ENCODE measurements around the gene ACKR3. TPM values are rescaled to one million over a fixed set of nuclear protein-coding genes. Genes with fewer than 3 reads are reported as not detected.

ACKR3 gene
- total RNA-seq, 1 experiment from 2014 or later: not detected

DNA sequence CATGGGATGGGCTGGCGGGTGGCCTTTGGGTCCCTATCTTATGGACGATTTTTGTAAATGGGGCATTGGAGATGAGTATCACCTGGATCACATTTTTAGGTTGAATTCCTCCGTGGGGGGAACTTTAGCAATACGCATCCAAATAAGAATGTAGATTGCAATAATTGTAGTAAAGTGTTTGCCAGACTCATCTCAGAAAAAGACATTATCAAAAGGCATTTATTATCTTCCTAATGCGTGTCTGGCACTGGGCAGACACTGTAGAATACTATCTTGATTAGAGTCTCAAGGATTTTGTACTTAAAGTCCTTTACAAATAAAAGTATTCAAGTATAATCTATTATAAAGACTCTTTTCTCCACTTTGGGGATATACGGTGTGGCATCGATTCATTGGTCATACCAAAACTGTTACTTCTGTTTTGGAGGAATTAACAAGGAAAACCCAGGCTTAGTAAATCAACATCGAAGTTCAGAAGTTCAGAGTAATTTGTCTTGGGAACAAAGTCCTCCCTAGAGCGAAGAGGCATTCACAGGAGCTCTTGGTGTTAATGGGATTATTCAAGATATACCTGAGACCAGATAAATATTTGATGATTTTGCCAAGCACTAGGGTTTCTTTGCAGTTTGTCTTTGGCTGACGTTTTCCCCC is 578 bp upstream of the ACKR3 start:
- TF ChIP-seq CTCF (IDR thresholded peaks at IDR 0.05): no peak
- TF ChIP-seq SIN3A (IDR thresholded peaks at IDR 0.05; ENCODE audit: borderline replicate concordance, insufficient read depth, low read depth, low read length): no peak
- no peak for TF ChIP-seq REST (IDR thresholded peaks at IDR 0.05; ENCODE audit: insufficient read depth in 1 of 2, low read depth in 2 of 2, low read length in 1 of 2)
- TF ChIP-seq TCF7L2 (IDR thresholded peaks at IDR 0.05; ENCODE audit: low read depth, low read length): no peak
- TF ChIP-seq POLR2AphosphoS5 (IDR thresholded peaks at IDR 0.05; ENCODE audit: low read depth, low read length): no peak
- in situ Hi-C loops (cut with HindIII; ENCODE audit: low pct_unique_long_range_greater_than_20kb, low sequenced_read_pairs): no loop called here
- Histone ChIP-seq H3K36me3 (ENCODE audit: control insufficient read depth, insufficient read depth, low read length) (no peaks in the 10 kb centered on the region), H3K9me3 (ENCODE audit: control insufficient read depth, insufficient read depth, low read depth, low read length) (no peaks in the 10 kb centered on the region), H3K4me3 (ENCODE audit: low read depth in 2 of 2, low read length in 2 of 2) (no peak overlapping the region), H3K27me3 (ENCODE audit: control insufficient read depth, insufficient read depth, low read length) (peaks cover 45% of the 10 kb centered on the region), H3K4me1 (ENCODE audit: control insufficient read depth, insufficient read depth, low read length) (peaks cover 9% of the 10 kb centered on the region), H3K27ac (ENCODE audit: low read length) (no peak overlapping the region)
- CTCF ChIA-PET: interaction anchor here (0.6 to 0.7 kb wide), 2 partner anchors 356 to 427 kb away, joined by 3 read pairs; no protein-coding TSS in a partner anchor
- no peak for DNase-seq (ENCODE audit: low read depth, low spot score)
- POLR2A ChIA-PET: no interaction called here
- BruUV-seq (replicated peaks): no TSS peak
- ATAC-seq: no peak
- intact Hi-C loops (cut with micrococcal nuclease; ENCODE audit: unreplicated experiment): loop anchor here (2.0 to 5.0 kb wide), 2 partner anchors 56 to 217 kb away; no protein-coding TSS in a partner anchor

DNA sequence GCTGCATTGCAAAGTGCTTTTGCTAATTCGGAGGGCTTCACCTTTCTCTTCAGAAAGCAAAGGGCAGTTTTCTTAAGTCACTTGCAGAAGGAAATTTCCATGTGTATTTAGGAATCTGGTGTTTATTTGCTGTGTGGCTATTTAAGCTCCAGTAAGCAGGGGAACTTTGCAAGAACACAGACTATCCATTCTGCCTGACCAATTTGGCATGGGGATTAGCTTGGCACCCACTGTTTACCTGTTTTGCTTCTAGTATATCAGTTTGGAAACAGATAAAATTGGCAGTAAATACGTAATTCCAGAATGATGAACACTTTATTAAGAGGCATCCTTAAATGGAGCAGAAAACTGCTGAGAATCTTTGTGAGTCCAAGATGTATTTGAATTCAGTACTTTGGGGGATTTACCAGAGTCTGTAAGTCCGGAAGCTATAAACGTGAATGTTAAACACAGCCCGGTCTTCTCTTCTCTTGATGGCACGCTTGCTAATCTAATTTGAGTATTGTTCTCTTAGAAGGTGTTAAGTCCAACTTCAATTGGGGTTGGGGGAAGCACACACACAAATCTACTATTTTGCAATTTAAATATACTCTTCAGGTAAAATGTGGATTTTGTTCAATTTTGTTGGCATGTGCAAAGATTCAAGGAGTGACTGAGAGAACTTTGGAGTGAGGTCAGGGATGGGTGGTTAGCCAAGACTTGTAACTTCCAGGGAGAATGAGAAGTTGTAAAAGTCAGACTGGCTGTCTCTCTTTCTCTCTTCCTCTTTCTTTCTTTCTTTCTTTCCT is 650 bp downstream of the ACKR3 start:
- ChIA-PET POLR2A (no interaction called here), CTCF (interaction anchor here (0.6 to 0.7 kb wide), 2 partner anchors 57 to 222 kb away, joined by 3 to 4 read pairs; no protein-coding TSS in a partner anchor)
- intact Hi-C loops (cut with micrococcal nuclease; ENCODE audit: unreplicated experiment): no loop called here
- Histone ChIP-seq H3K27ac (ENCODE audit: low read length) (no peak overlapping the region), H3K4me1 (ENCODE audit: control insufficient read depth, insufficient read depth, low read length) (peaks cover 9% of the 10 kb centered on the region), H3K36me3 (ENCODE audit: control insufficient read depth, insufficient read depth, low read length) (no peaks in the 10 kb centered on the region), H3K4me3 (ENCODE audit: low read depth in 2 of 2, low read length in 2 of 2) (no peak overlapping the region), H3K9me3 (ENCODE audit: control insufficient read depth, insufficient read depth, low read depth, low read length) (no peaks in the 10 kb centered on the region), H3K27me3 (ENCODE audit: control insufficient read depth, insufficient read depth, low read length) (peaks cover 36% of the 10 kb centered on the region)
- in situ Hi-C loops (cut with HindIII; ENCODE audit: low pct_unique_long_range_greater_than_20kb, low sequenced_read_pairs): no loop called here
- ATAC-seq: no peak
- no TSS peak for BruUV-seq (replicated peaks)
- no peak for DNase-seq (ENCODE audit: low read depth, low spot score)
- no peak for TF ChIP-seq REST (IDR thresholded peaks at IDR 0.05; ENCODE audit: insufficient read depth in 1 of 2, low read depth in 2 of 2, low read length in 1 of 2)
- TF ChIP-seq POLR2AphosphoS5 (IDR thresholded peaks at IDR 0.05; ENCODE audit: low read depth, low read length): no peak
- TF ChIP-seq TCF7L2 (IDR thresholded peaks at IDR 0.05; ENCODE audit: low read depth, low read length): no peak
- TF ChIP-seq CTCF (IDR thresholded peaks at IDR 0.05): no peak
- no peak for TF ChIP-seq SIN3A (IDR thresholded peaks at IDR 0.05; ENCODE audit: borderline replicate concordance, insufficient read depth, low read depth, low read length)
